Measurements from ENCODE around the gene LPGAT1. TPM values are rescaled to one million over a fixed set of nuclear protein-coding genes. Genes with fewer than 3 reads are reported as not detected.

LPGAT1 gene
- total and polyA plus RNA-seq, 2 of the 13 experiments (the other 11 are each of a cell fraction or from before 2014, with no cell fraction given) = 12.1 to 48.3 TPM

DNA sequence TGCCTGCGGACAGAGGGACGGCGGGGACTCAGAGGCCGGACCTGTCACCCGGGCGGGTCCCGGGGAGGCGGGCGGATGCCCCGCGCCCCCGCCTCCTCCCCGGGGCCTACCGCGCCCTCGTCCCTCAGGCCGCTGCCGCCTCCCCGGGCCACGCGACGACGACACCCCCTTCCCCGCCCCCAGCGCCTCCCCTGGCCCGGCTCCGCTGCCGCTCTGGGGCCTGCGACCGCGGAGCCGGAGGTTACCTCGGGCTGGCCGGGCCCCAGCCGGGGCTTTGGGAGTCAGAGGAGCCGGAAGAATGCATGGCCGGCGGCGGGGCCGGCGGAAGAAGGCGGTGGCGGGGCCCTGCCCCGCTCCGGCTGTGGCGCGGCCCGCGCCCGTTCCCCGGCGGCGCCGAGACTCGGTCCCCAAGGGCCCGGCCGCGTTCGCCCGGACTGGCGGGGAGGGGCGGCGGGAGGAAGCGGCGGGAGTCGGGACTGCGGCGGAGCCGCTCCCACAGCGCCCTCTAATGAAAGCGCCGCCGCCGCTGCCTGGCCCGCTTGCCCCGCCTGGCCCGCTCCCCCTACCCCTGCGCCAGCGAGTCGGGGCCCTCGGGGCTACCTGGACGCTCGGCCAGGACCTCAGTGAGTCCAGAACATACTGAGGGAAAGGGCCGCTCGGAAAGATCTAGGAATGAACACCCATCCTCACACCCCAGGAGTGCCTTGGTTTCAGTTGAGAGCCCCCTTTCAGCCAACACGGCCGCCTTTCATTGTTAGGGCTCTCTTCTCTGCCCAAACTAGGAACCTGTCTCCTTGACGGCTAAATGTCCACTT, at the start of gene LPGAT1 (continued):
- TF ChIP-seq, protein P1, sequence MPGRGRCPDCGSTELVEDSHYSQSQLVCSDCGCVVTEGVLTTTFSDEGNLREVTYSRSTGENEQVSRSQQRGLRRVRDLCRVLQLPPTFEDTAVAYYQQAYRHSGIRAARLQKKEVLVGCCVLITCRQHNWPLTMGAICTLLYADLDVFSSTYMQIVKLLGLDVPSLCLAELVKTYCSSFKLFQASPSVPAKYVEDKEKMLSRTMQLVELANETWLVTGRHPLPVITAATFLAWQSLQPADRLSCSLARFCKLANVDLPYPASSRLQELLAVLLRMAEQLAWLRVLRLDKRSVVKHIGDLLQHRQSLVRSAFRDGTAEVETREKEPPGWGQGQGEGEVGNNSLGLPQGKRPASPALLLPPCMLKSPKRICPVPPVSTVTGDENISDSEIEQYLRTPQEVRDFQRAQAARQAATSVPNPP (CRISPR knock-in tag; IDR thresholded peaks at IDR 0.05) = no peak
- TF ChIP-seq, protein P2, sequence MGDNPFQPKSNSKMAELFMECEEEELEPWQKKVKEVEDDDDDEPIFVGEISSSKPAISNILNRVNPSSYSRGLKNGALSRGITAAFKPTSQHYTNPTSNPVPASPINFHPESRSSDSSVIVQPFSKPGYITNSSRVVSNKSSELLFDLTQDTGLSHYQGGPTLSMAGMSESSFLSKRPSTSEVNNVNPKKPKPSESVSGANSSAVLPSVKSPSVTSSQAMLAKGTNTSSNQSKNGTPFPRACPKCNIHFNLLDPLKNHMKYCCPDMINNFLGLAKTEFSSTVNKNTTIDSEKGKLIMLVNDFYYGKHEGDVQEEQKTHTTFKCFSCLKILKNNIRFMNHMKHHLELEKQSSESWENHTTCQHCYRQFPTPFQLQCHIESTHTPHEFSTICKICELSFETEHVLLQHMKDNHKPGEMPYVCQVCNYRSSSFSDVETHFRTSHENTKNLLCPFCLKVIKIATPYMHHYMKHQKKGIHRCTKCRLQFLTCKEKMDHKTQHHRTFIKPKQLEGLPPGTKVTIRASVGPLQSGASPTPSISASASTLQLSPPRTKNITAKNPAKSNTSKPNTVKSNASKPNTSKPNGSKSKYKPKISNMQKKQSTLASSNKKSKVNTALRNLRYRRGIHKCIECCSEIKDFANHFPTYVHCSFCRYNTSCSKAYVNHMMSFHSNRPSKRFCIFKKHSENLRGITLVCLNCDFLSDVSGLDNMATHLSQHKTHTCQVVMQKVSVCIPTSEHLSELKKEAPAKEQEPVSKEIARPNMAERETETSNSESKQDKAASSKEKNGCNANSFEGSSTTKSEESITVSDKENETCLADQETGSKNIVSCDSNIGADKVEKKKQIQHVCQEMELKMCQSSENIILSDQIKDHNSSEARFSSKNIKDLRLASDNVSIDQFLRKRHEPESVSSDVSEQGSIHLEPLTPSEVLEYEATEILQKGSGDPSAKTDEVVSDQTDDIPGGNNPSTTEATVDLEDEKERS (CRISPR knock-in tag; IDR thresholded peaks at IDR 0.05) = no peak
- TF ChIP-seq HOXA3 (CRISPR knock-in tag; IDR thresholded peaks at IDR 0.05) (peak; percentile 21; the same call in 1 of the 2 replicates), ZNF451 (CRISPR knock-in tag; IDR thresholded peaks at IDR 0.05) (no peak), FOXK1 (CRISPR knock-in tag; IDR thresholded peaks at IDR 0.05; ENCODE audit: borderline replicate concordance, low read depth) (no peak), PHF5A (CRISPR knock-in tag; IDR thresholded peaks at IDR 0.05; ENCODE audit: low read depth, unreplicated experiment) (no peak), RBAK (CRISPR knock-in tag; IDR thresholded peaks at IDR 0.05) (no peak), MXI1 (IDR thresholded peaks at IDR 0.05; ENCODE audit: borderline replicate concordance, low read depth, low read length) (no peak), FOXP1 (IDR thresholded peaks at IDR 0.05) (no peak), FOXP1 (CRISPR knock-in tag; IDR thresholded peaks at IDR 0.05) (no peak), SIX4 (CRISPR knock-in tag; IDR thresholded peaks at IDR 0.05) (no peak)
- TF ChIP-seq, protein P3, sequence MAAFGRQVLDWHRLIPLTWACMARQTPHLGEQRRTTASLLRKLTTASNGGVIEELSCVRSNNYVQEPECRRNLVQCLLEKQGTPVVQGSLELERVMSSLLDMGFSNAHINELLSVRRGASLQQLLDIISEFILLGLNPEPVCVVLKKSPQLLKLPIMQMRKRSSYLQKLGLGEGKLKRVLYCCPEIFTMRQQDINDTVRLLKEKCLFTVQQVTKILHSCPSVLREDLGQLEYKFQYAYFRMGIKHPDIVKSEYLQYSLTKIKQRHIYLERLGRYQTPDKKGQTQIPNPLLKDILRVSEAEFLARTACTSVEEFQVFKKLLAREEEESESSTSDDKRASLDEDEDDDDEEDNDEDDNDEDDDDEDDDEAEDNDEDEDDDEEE (CRISPR knock-in tag; IDR thresholded peaks at IDR 0.05) = no peak
- TF ChIP-seq, protein P4, sequence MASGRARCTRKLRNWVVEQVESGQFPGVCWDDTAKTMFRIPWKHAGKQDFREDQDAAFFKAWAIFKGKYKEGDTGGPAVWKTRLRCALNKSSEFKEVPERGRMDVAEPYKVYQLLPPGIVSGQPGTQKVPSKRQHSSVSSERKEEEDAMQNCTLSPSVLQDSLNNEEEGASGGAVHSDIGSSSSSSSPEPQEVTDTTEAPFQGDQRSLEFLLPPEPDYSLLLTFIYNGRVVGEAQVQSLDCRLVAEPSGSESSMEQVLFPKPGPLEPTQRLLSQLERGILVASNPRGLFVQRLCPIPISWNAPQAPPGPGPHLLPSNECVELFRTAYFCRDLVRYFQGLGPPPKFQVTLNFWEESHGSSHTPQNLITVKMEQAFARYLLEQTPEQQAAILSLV (CRISPR knock-in tag; IDR thresholded peaks at IDR 0.05; ENCODE audit: borderline replicate concordance) = no peak
- TF ChIP-seq, protein P5, sequence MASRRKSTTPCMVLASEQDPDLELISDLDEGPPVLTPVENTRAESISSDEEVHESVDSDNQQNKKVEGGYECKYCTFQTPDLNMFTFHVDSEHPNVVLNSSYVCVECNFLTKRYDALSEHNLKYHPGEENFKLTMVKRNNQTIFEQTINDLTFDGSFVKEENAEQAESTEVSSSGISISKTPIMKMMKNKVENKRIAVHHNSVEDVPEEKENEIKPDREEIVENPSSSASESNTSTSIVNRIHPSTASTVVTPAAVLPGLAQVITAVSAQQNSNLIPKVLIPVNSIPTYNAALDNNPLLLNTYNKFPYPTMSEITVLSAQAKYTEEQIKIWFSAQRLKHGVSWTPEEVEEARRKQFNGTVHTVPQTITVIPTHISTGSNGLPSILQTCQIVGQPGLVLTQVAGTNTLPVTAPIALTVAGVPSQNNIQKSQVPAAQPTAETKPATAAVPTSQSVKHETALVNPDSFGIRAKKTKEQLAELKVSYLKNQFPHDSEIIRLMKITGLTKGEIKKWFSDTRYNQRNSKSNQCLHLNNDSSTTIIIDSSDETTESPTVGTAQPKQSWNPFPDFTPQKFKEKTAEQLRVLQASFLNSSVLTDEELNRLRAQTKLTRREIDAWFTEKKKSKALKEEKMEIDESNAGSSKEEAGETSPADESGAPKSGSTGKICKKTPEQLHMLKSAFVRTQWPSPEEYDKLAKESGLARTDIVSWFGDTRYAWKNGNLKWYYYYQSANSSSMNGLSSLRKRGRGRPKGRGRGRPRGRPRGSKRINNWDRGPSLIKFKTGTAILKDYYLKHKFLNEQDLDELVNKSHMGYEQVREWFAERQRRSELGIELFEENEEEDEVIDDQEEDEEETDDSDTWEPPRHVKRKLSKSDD (CRISPR knock-in tag; IDR thresholded peaks at IDR 0.05; ENCODE audit: low read depth) = no peak

Data from HepG2 (cell line).